GM21737 (cell line): Measurements from ENCODE around the gene TMEM203.

Experiments
- ATAC-seq: cut with Tn5 transposase; IDR thresholded peaks from one replicate; pipeline ENCODE4 v1.9.1; 2021; ENCODE audit warnings: mild to moderate bottlenecking, moderate library complexity; ENCODE audit not compliant: unreplicated experiment

The TMEM203 gene

GRCh38 chr9:137167747-137168572 lies 37.5 kb downstream of the TMEM203 start:
- ATAC-seq = no peak

- no peak for ATAC-seq
Measured at GRCh38 chr9:137167277-137167746, 38.1 kb downstream of the TMEM203 start.

- ATAC-seq = no peak
Measured at GRCh38 chr9:137166380-137167229, 38.8 kb downstream of the TMEM203 start.

- no peak for ATAC-seq
Measured at GRCh38 chr9:137165250-137165836, 40.1 kb downstream of the TMEM203 start.

GRCh38 chr9:137164370-137165249 lies 40.8 kb downstream of the TMEM203 start:
- no peak for ATAC-seq

GRCh38 chr9:137163805-137164204 lies 41.6 kb downstream of the TMEM203 start:
- ATAC-seq = no peak

- ATAC-seq = no peak
Measured at GRCh38 chr9:137163365-137163715, 42.1 kb downstream of the TMEM203 start.

GRCh38 chr9:137162505-137163364 lies 42.7 kb downstream of the TMEM203 start:
- ATAC-seq = no peak

GRCh38 chr9:137161558-137162486 lies 43.6 kb downstream of the TMEM203 start:
- no peak for ATAC-seq

GRCh38 chr9:137160716-137161557 lies 44.5 kb downstream of the TMEM203 start:
- no peak for ATAC-seq

GRCh38 chr9:137160054-137160425 lies 45.4 kb downstream of the TMEM203 start:
- no peak for ATAC-seq

- no peak for ATAC-seq
Measured at GRCh38 chr9:137159105-137160053, 46.1 kb downstream of the TMEM203 start.

GRCh38 chr9:137158625-137159024 lies 46.8 kb downstream of the TMEM203 start:
- ATAC-seq = no peak

- ATAC-seq = no peak
Measured at GRCh38 chr9:137157618-137158415, 47.6 kb downstream of the TMEM203 start.

GRCh38 chr9:137156567-137157375 lies 48.7 kb downstream of the TMEM203 start:
- ATAC-seq = no peak
